ENCODE measurements around the gene MRM3.
"Not testable (repeated sequence)": the region's sequence is repeated elsewhere in the genome, so short reads cannot be mapped to it uniquely, and the experiment has no call there.

- not testable (repeated sequence) for TF ChIP-seq CTCF (conservative IDR thresholded peaks at IDR 0.05; ENCODE audit: low read depth in 2 of 2); EZH2 (IDR thresholded peaks at IDR 0.05; ENCODE audit: low read depth, unreplicated experiment); POLR2AphosphoS5 (IDR thresholded peaks at IDR 0.05; ENCODE audit: low read depth); STAT1 (IDR thresholded peaks at IDR 0.05; ENCODE audit: unreplicated experiment); NANOG (IDR thresholded peaks at IDR 0.05; ENCODE audit: borderline replicate concordance); EZH2phosphoT487 (IDR thresholded peaks at IDR 0.05; ENCODE audit: unreplicated experiment); REST (IDR thresholded peaks at IDR 0.05; ENCODE audit: unreplicated experiment); JUNB (IDR thresholded peaks at IDR 0.05; ENCODE audit: unreplicated experiment); CREB1 (CRISPR knock-in tag; IDR thresholded peaks at IDR 0.05; ENCODE audit: low read depth); ZNF114 (CRISPR knock-in tag; IDR thresholded peaks at IDR 0.05); ETS1 (IDR thresholded peaks at IDR 0.05)
These were observed 53.6 kb downstream of the MRM3 start for GRCh38 chr17:835721-836120.
